A673 (cell line): ENCODE results near the gene NRDE2.

ENCODE experiments used
- EZH2 ChIP-seq: fragments of 200-600 bp; sonication (generic); IDR thresholded peaks from 2 replicates; pipeline ENCODE4 v1.6.1; 2017; ENCODE audit warnings: borderline replicate concordance, low read depth, mild to moderate bottlenecking, mixed read lengths, antibody characterized with exemption, low read length; ENCODE audit not compliant: poor library complexity, severe bottlenecking
- TF ChIP-seq, protein P1 (sequence below): fragments of 300-800, 200-600 bp; sonication (generic); conservative IDR thresholded peaks from 2 replicates; pipeline ENCODE4 v1.5.1; 2017; ENCODE audit warnings: low read depth, mild to moderate bottlenecking, antibody characterized with exemption, low read length, moderate library complexity, mixed read lengths

DNA sequence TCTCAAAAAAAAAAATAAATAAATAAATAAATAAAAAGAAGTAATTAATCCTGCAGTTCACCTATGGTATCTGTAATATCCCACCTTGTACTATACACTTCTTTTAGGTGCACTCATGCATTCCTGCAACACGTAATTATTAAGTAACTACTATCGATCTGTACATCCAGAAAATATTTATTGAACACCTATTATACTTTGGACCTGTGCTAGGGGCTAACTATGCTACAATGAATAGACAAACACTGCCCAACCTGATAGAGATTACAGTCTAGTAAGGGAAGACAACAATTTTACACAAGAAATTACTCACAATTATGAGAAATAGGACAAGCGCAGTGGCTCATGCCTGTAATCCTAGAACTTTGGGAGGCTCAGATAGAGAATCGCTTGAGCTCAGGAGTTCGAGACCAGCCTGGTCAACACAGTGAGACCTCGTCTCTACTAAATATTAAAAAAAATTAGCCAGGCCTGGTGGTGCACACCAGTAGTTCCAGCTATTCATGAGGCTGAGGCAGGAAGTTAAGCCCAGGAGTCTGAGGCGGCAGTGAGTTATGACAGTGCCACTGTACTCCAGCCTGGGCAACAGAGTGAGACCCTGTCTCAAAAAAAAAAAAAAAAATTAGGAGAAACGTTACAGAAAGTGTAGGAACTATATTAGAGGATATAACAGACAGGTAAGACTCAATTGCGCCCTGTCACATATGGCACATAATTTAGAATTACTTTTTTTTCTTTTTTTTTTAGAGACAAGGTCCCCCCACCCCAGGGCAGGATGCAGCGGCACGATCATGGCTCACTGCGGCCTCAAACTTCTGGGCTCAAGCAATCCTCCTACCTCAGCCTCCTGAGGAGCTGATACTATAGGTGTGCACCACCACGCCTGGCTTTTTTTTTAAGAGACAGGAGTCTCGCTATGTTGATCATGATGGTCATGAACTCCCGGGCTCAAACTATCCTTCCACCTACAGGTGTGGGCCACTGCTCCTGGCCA, 1.2 kb downstream of the NRDE2 start:
- TF ChIP-seq, protein P1, sequence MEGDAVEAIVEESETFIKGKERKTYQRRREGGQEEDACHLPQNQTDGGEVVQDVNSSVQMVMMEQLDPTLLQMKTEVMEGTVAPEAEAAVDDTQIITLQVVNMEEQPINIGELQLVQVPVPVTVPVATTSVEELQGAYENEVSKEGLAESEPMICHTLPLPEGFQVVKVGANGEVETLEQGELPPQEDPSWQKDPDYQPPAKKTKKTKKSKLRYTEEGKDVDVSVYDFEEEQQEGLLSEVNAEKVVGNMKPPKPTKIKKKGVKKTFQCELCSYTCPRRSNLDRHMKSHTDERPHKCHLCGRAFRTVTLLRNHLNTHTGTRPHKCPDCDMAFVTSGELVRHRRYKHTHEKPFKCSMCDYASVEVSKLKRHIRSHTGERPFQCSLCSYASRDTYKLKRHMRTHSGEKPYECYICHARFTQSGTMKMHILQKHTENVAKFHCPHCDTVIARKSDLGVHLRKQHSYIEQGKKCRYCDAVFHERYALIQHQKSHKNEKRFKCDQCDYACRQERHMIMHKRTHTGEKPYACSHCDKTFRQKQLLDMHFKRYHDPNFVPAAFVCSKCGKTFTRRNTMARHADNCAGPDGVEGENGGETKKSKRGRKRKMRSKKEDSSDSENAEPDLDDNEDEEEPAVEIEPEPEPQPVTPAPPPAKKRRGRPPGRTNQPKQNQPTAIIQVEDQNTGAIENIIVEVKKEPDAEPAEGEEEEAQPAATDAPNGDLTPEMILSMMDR: no peak
- no peak for TF ChIP-seq EZH2
